Measurements from ENCODE around the gene EXTL2. TPM values are rescaled to one million over a fixed set of nuclear protein-coding genes. Genes with fewer than 3 reads are reported as not detected.
A peak's percentile ranks its signal among the peaks of the same experiment; 100 is the strongest.
"Not testable (repeated sequence)": the region's sequence is repeated elsewhere in the genome, so short reads cannot be mapped to it uniquely, and the experiment has no call there.

Gene EXTL2
- total RNA-seq, 1 donor from 2014 or later = 7.4 TPM

GRCh38 chr1:100903777-100904176 is 9.1 kb upstream of the EXTL2 start:
- ATAC-seq = no peak
- no peak for DNase-seq (ENCODE audit: low spot score)

GRCh38 chr1:100902365-100902764 is 7.7 kb upstream of the EXTL2 start:
- DNase-seq (ENCODE audit: low spot score) (no peak), ATAC-seq (no peak)

GRCh38 chr1:100896481-100896982 is 1.9 kb upstream of the EXTL2 start:
- ATAC-seq (peak; percentile 2), DNase-seq (ENCODE audit: low spot score) (no peak)

GRCh38 chr1:100895540-100896480 is 1.2 kb upstream of the EXTL2 start, which contains the start of gene SLC30A7:
TSS of gene SLC30A7 (plus strand) at chr1:100896090. CDS start at chr1:100896263, 173 bp downstream.
- DNase-seq (ENCODE audit: low spot score) (peak; percentile 98), ATAC-seq (peak; percentile 88)

GRCh38 chr1:100893718-100894117 is 924 bp downstream of the EXTL2 start:
- DNase-seq (ENCODE audit: low spot score) (no peak), ATAC-seq (no peak)

- DNase-seq (ENCODE audit: low spot score) (no peak), ATAC-seq (no peak)
These were observed 2.1 kb downstream of the EXTL2 start for GRCh38 chr1:100892554-100892953.

- no peak for DNase-seq (ENCODE audit: low spot score)
- ATAC-seq = no peak
These were observed 3.3 kb downstream of the EXTL2 start for GRCh38 chr1:100891380-100891779.

GRCh38 chr1:100889869-100890482 is 4.7 kb downstream of the EXTL2 start:
- ATAC-seq; DNase-seq (ENCODE audit: low spot score): not testable (repeated sequence)

- DNase-seq (ENCODE audit: low spot score); ATAC-seq: not testable (repeated sequence)
These were observed 5.6 kb downstream of the EXTL2 start for GRCh38 chr1:100889007-100889406.

- DNase-seq (ENCODE audit: low spot score) = no peak
- no peak for ATAC-seq
These were observed 10.7 kb downstream of the EXTL2 start for GRCh38 chr1:100883963-100884362.

GRCh38 chr1:100882698-100883097 is 11.9 kb downstream of the EXTL2 start:
- ATAC-seq = peak; percentile 43
- DNase-seq (ENCODE audit: low spot score) = no peak

- ATAC-seq (no peak), DNase-seq (ENCODE audit: low spot score) (no peak)
These were observed 13.0 kb downstream of the EXTL2 start for GRCh38 chr1:100881687-100882086.

GRCh38 chr1:100879422-100879821 is 15.2 kb downstream of the EXTL2 start:
- ATAC-seq (no peak), DNase-seq (ENCODE audit: low spot score) (no peak)

GRCh38 chr1:100876291-100876690 is 18.4 kb downstream of the EXTL2 start:
- ATAC-seq (no peak), DNase-seq (ENCODE audit: low spot score) (no peak)

GRCh38 chr1:100875228-100875627 is 19.4 kb downstream of the EXTL2 start:
- ATAC-seq = no peak
- DNase-seq (ENCODE audit: low spot score) = no peak

- DNase-seq (ENCODE audit: low spot score) (no peak), ATAC-seq (no peak)
These were observed 20.2 kb downstream of the EXTL2 start for GRCh38 chr1:100874433-100874832.

GRCh38 chr1:100869996-100870395 is 24.6 kb downstream of the EXTL2 start:
- DNase-seq (ENCODE audit: low spot score) (no peak), ATAC-seq (no peak)

GRCh38 chr1:100868364-100868995 is 26.2 kb downstream of the EXTL2 start:
- ATAC-seq = peak; percentile 77
- no peak for DNase-seq (ENCODE audit: low spot score)

- ATAC-seq (no peak), DNase-seq (ENCODE audit: low spot score) (no peak)
These were observed 27.8 kb downstream of the EXTL2 start for GRCh38 chr1:100866901-100867206.

GRCh38 chr1:100866041-100866900 is 28.4 kb downstream of the EXTL2 start:
- ATAC-seq = peak; percentile 81
- DNase-seq (ENCODE audit: low spot score) = no peak

- no peak for ATAC-seq
These were observed 32.1 kb downstream of the EXTL2 start for GRCh38 chr1:100862591-100862990.

More at GRCh38 chr1:100862591-100862990, 32.1 kb downstream of the EXTL2 start:
- DNase-seq (ENCODE audit: low spot score) = no peak
